Adrenal gland (tissue), 12 donors: Measurements from ENCODE around the gene KNTC1. TPM values are rescaled to one million over a fixed set of nuclear protein-coding genes. Genes with fewer than 3 reads are reported as not detected.
"Not testable (repeated sequence)": the region's sequence is repeated elsewhere in the genome, so short reads cannot be mapped to it uniquely, and the experiment has no call there.

Experiments used
- DNase-seq, 7 donors: peaks; one replicate each; pipeline ENCODE4 v3.0.0-alpha.2; 2019 to 2020
- H3K27ac ChIP-seq, 5 donors: fragments of 200-600 bp; sonication (generic) in 4 of 5; 1 replicate in 3 of 5; 2 replicates in 2 of 5; pipeline versions ENCODE4 v1.5.1 to v1.8.0; 2016 to 2020; ENCODE audit warnings: mild to moderate bottlenecking in 1 of 5
- H3K27me3 ChIP-seq: fragments of 200-600 bp; 2 replicates; pipeline ENCODE4 v1.8.0; 2021
- H3K36me3 ChIP-seq, 2 donors: fragments of 200-600 bp; replicated peaks in 1 of 2; 1 replicate in 1 of 2; 2 replicates in 1 of 2; pipeline versions ENCODE4 v1.5.1 to v1.8.0; 2018 to 2022
- H3K4me1 ChIP-seq, 2 donors: fragments of 200-600 bp; replicated peaks in 1 of 2; 1 replicate in 1 of 2; 2 replicates in 1 of 2; pipeline versions ENCODE4 v1.5.1 to v1.8.0; 2018 to 2021
- H3K4me3 ChIP-seq, 4 donors: fragments of 200-600 bp; sonication (generic) in 3 of 4; one replicate each; pipeline ENCODE4 v1.5.1; 2016 to 2018
- H3K9me3 ChIP-seq, 3 donors: fragments of 200-600 bp; sonication (generic) in 1 of 3; replicated peaks in 1 of 3; 1 replicate in 2 of 3; 2 replicates in 1 of 3; pipeline versions ENCODE4 v1.5.1 to v1.8.0; 2016 to 2021
- POLR2A ChIP-seq, 2 donors: fragments of 450-650 bp; IDR thresholded peaks; one replicate each; pipeline ENCODE4 v1.6.1; 2017; ENCODE audit warnings: antibody characterized with exemption in 2 of 2, mild to moderate bottlenecking in 2 of 2, moderate library complexity in 1 of 2
- WGBS, 4 donors: extraction: QIAGEN DNeasy Blood & Tissue Kit in 2 of 4; methylation state at CpG; one replicate each; pipeline versions ENCODE4 v1.1.5 to v1.1.7; 2013 to 2017; 5-methylcytosine and 5-hydroxymethylcytosine counted together
- intact Hi-C, 2 donors: fragments of 100-400 bp; cut with DNase I; formaldehyde crosslinking; loops; one replicate each; pipeline versions ENCODE4 v1.14.1 to v1.15.0; 2022 to 2023
- polyA plus RNA-seq, 3 donors: library from polyadenylated mRNA; stranded (reverse); fragments of 200-250 nt in 2 of 3; fragments of 350-450 nt in 1 of 3; fragmentation: Illumina TruSeq in 1 of 3; extraction: RNeasy Lipid Tissue Mini Kit (QIAGEN cat#74804) in 1 of 3; gene quantifications; one replicate each; pipeline ENCODE4 v1.2.3, GENCODE V29; 2013 to 2014
- total RNA-seq, 9 donors: library from RNA; depleted of rRNA in 4 of 9; stranded (reverse); fragments of >200 nt in 4 of 9; fragments of 120-200 nt in 1 of 9; fragmentation: NEBNext Ultra II Directional in 1 of 9; extraction: Animal tissue kit (Norgen Biotek cat#: 25700) in 1 of 9; gene quantifications; one replicate each; pipeline versions ENCODE4 v1.1.0 to v1.2.4, GENCODE V29; 2013 to 2023
- TF ChIP-seq, protein P1 (sequence below), 6 experiments: fragments of 450-650 bp in 4 of 6; fragments of 200-600 bp in 2 of 6; sonication (generic) in 1 of 6; IDR thresholded peaks; 1 replicate in 5 of 6; 2 replicates in 1 of 6; pipeline versions ENCODE4 v1.5.1 to v1.8.0; 2016 to 2021; ENCODE audit warnings: antibody characterized with exemption in 6 of 6, mild to moderate bottlenecking in 2 of 6, moderate library complexity in 1 of 6
- donor health status: healthy with polysubstance abuse.
- donor health status: Bipolar disorder and iron deficiency.
- donor health status: DM: yes; HTN: yes; CAD: no.
- donor health status: DM: no; HTN: no; CAD: no.
- donor health status: DM: no; HTN: no; CAD: no.
- donor health status: DM: yes; HTN: yes; CAD: no.

KNTC1 gene
- total and polyA plus RNA-seq, 12 donors, result 5.7 to 38.5 (median 13.8) TPM

DNA sequence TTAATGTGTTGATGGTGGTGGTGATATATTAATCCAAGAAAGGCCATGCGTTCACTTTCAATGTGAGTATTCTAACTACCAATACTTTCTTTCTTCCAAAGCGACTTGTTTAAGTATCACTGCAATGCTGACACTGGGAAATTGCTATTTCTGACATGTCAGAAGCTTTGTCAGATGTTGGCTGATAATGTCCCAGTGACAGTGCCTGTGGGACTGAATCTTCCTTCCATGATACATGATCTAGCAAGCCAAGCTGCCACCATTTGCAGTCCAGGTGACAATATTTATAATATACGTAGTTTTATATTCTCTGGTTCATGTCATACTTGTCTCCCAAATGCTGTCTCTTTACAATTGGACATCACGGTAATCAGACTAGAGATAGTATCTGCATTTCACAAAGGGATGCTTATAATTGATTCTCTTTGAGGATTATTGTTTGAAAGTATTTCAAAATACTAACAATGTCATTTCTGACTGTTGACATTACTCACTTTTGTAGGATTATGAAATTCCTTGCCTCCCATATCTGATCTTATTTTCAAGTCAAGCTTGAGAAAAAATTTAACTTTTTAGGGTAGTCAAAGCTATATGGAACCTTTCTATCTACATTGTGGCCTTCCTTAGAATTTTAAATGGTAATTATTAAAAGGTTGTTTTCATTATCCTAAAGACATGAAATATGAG is 57.3 kb downstream of the KNTC1 start:
- TF ChIP-seq, protein P1, sequence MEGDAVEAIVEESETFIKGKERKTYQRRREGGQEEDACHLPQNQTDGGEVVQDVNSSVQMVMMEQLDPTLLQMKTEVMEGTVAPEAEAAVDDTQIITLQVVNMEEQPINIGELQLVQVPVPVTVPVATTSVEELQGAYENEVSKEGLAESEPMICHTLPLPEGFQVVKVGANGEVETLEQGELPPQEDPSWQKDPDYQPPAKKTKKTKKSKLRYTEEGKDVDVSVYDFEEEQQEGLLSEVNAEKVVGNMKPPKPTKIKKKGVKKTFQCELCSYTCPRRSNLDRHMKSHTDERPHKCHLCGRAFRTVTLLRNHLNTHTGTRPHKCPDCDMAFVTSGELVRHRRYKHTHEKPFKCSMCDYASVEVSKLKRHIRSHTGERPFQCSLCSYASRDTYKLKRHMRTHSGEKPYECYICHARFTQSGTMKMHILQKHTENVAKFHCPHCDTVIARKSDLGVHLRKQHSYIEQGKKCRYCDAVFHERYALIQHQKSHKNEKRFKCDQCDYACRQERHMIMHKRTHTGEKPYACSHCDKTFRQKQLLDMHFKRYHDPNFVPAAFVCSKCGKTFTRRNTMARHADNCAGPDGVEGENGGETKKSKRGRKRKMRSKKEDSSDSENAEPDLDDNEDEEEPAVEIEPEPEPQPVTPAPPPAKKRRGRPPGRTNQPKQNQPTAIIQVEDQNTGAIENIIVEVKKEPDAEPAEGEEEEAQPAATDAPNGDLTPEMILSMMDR (IDR thresholded peaks at IDR 0.05), result no peak
- TF ChIP-seq POLR2A (IDR thresholded peaks at IDR 0.05), result no peak
- H3K4me3 ChIP-seq, result no peak overlapping the region

DNA sequence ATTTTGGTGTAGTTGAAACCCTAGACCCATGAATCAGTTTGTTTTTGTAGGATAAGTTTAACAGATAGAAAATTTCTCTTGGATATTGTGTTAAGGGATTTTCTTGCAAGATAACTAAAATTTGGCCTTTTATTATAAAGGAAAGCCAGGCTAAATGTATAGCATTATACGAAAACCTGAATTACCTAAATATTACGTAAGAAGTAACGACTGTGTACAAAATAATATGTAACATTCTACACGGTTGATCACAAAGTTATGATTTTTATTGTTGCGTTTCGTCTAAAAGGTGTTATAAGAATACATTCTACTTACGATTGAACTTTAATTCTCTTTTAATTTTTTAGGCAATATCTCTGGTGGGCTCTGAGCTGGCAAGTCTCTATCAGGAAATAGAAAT is 63.9 kb downstream of the KNTC1 start:
- H3K4me3 ChIP-seq, result no peak overlapping the region
- no peak overlapping the region for H3K27ac ChIP-seq
- intact Hi-C loops, result no loop called here
- TF ChIP-seq POLR2A (IDR thresholded peaks at IDR 0.05), result no peak
- TF ChIP-seq, protein P1 (IDR thresholded peaks at IDR 0.05), result no peak
- DNase-seq, result no peak
- WGBS, 4 donors, result 95 to 96% (median 96%) methylated on average over 7 of the region's 7 CpGs
- H3K4me1 ChIP-seq, result peaks cover 0 to 5% of the 10 kb centered on the region in 2 donors
- H3K9me3 ChIP-seq, result no peaks in the 10 kb centered on the region
- no peaks in the 10 kb centered on the region for H3K36me3 ChIP-seq
- no peaks in the 10 kb centered on the region for H3K27me3 ChIP-seq

More for the DNA sequence above, 57.3 kb downstream of the KNTC1 start:
- DNase-seq, result no peak
- no peaks in the 10 kb centered on the region for H3K4me1 ChIP-seq
- no peak overlapping the region for H3K27ac ChIP-seq
- H3K27me3 ChIP-seq, result no peaks in the 10 kb centered on the region
- 91 to 96% (median 93%) methylated on average over 4 of the region's 4 CpGs for WGBS, 4 donors
- no peaks in the 10 kb centered on the region for H3K36me3 ChIP-seq
- H3K9me3 ChIP-seq, result no peaks in the 10 kb centered on the region
- intact Hi-C loops, result no loop called here

DNA sequence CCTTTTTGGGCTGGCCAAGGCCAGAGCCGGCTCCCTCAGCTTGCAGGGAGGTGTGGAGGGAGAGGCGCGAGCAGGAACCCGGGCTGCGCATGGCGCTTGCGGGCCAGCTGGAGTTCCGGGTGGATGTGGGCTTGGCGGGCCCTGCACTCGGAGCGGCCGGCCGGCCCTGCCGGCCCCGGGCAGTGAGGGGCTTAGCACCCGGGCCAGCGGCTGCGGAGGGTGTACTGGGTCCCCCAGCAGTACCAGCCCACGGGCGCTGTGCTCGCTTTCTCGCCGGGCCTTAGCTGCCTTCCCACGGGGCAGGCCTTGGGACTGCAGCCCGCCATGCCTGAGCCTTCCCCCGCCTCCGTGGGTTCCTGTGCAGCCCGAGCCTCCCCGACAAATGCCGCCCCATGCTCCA is 64.9 kb downstream of the KNTC1 start:
- H3K9me3 ChIP-seq, H3K36me3 ChIP-seq, H3K4me3 ChIP-seq, H3K27me3 ChIP-seq, DNase-seq, intact Hi-C loops, H3K4me1 ChIP-seq, H3K27ac ChIP-seq: not testable (repeated sequence)
- WGBS, 4 donors, result 82 to 98% (median 96%) methylated on average over 10 to 30 of the region's 30 CpGs; no CpG with 5 or more reads in 1 of the 4 donors

DNA sequence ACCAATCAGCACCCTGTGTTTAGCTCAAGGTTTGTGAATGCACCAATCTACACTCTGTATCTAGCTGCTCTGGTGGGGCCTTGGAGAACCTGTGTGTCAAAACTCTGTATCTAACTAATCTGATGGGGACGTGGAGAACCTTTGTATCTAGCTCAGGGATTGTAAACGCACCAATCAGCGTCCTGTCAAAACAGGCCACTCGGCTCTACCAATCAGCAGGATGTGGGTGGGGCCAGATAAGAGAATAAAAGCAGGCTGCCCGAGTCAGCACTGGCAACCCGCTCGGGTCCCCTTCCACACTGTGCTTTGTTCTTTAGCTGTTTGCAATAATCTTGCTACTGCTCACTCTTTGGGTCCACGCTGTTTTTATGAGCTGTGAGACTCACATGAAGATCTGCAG is 65.5 kb downstream of the KNTC1 start:
- H3K4me1 ChIP-seq, DNase-seq, intact Hi-C loops, H3K36me3 ChIP-seq, H3K27ac ChIP-seq, H3K9me3 ChIP-seq, H3K27me3 ChIP-seq, H3K4me3 ChIP-seq: not testable (repeated sequence)
- 84 to 95% (median 89%) methylated on average over 8 of the region's 8 CpGs for WGBS, 4 donors

DNA sequence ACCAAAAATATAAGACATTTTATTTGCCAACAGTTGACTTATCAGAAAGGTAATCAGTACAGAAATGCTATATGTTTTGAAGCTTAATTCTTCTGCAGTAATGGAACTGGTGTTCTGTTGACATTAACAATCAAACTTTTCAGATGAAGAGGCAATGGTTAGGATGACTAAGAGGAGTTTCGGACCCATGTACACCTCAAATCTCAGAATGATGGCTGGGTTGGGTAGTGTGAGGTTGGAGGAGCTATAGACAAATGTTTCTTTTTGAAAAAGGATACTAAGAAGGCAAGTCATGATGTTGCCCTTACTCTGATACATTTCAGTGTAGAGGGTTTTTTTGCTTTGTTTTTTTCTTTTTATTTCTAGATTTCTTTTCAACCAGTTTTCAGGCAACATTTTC is 66.9 kb downstream of the KNTC1 start:
- Histone ChIP-seq H3K4me3 (no peak overlapping the region), H3K27me3 (no peaks in the 10 kb centered on the region), H3K36me3 (no peaks in the 10 kb centered on the region), H3K4me1 (peaks cover 0 to 5% of the 10 kb centered on the region in 2 donors), H3K27ac (no peak overlapping the region), H3K9me3 (no peaks in the 10 kb centered on the region)
- 89 to 100% (median 97%) methylated on average over 1 of the region's 1 CpG for WGBS, 4 donors
- DNase-seq, result no peak
- intact Hi-C loops, result no loop called here
- TF ChIP-seq, protein P1 (IDR thresholded peaks at IDR 0.05), result no peak
- no peak for TF ChIP-seq POLR2A (IDR thresholded peaks at IDR 0.05)
